Breast epithelium (tissue), 4 donors: ENCODE results near the gene HMHB1. TPM values are rescaled to one million over a fixed set of nuclear protein-coding genes. Genes with fewer than 3 reads are reported as not detected.

ENCODE experiments used
- DNase-seq, 2 donors: peaks; one replicate each; pipeline ENCODE4 v3.0.0-alpha.2; 2019; ENCODE audit warnings: low spot score in 2 of 2
- H3K27ac ChIP-seq, 2 donors: fragments of 200-600 bp; sonication (generic) in 1 of 2; one replicate each; pipeline ENCODE4 v1.5.1; 2016 to 2019; ENCODE audit warnings: mild to moderate bottlenecking in 1 of 2
- H3K27me3 ChIP-seq, 2 donors: fragments of 200-600 bp; sonication (generic) in 1 of 2; one replicate each; pipeline versions ENCODE4 v1.5.1 to v1.6.0; 2017 to 2019; ENCODE audit warnings: control low read depth in 1 of 2, mild to moderate bottlenecking in 1 of 2
- H3K36me3 ChIP-seq: fragments of 200-600 bp; one replicate; pipeline ENCODE4 v1.5.1; 2019
- H3K4me1 ChIP-seq, 2 donors: fragments of 200-600 bp; sonication (generic); one replicate each; pipeline ENCODE4 v1.5.1; 2016 to 2019; ENCODE audit warnings: control low read depth in 1 of 2
- H3K4me3 ChIP-seq, 3 donors: fragments of 200-600 bp; sonication (generic); 1 replicate in 2 of 3; 2 replicates in 1 of 3; pipeline ENCODE4 v1.5.1; 2016 to 2019; ENCODE audit warnings: mild to moderate bottlenecking in 3 of 3, moderate library complexity in 2 of 3
- H3K9me3 ChIP-seq, 2 donors: fragments of 200-600 bp; sonication (generic) in 1 of 2; one replicate each; pipeline ENCODE4 v1.5.1; 2016 to 2019; ENCODE audit warnings: control low read depth in 1 of 2
- POLR2A ChIP-seq: fragments of 450-650 bp; IDR thresholded peaks from one replicate; pipeline ENCODE4 v1.6.1; 2016; ENCODE audit warnings: antibody characterized with exemption, mild to moderate bottlenecking, moderate library complexity
- POLR2AphosphoS5 ChIP-seq, 3 donors: sonication (generic); formaldehyde crosslinking; IDR thresholded peaks; one replicate each; pipeline ENCODE4 v1.6.1; 2017; ENCODE audit warnings: antibody characterized with exemption in 3 of 3
- intact Hi-C: fragments of 100-400 bp; cut with DNase I; formaldehyde crosslinking; loops from one replicate; pipeline ENCODE4 v1.15.1; 2023; ENCODE audit warnings: low total_unique reads
- total RNA-seq, 3 donors: library from RNA; depleted of rRNA; stranded (reverse); fragments of >200 nt; gene quantifications; one replicate each; pipeline ENCODE4 v1.1.0, GENCODE V29; 2016
- TF ChIP-seq, protein P1 (sequence below), 3 donors: fragments of 450-650 bp; IDR thresholded peaks; one replicate each; pipeline ENCODE4 v1.5.1; 2016 to 2017; ENCODE audit warnings: antibody characterized with exemption in 3 of 3, mild to moderate bottlenecking in 3 of 3, moderate library complexity in 3 of 3

Gene HMHB1
- total RNA-seq, 3 donors from 2014 or later, result not detected

DNA sequence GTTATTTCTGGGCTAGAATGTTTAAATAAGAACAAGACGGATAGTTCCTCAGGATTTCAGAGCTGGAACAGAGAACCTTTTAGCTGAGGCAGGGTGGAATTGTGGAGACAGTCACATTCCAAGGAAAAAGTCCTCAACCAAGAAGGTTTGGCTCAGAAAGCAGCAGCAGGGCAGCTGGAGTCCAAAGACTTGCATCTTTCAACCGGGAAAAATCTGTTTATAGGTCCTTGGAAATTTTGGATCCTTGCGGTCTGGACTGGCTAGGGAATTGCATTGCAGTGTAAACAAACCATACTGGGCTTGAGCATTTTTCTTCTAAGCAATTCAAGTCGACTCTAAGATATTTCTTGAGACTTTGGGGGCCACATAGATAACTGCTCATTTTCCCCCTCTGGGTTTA is 40.8 kb upstream of the HMHB1 start:
- TF ChIP-seq, protein P1, sequence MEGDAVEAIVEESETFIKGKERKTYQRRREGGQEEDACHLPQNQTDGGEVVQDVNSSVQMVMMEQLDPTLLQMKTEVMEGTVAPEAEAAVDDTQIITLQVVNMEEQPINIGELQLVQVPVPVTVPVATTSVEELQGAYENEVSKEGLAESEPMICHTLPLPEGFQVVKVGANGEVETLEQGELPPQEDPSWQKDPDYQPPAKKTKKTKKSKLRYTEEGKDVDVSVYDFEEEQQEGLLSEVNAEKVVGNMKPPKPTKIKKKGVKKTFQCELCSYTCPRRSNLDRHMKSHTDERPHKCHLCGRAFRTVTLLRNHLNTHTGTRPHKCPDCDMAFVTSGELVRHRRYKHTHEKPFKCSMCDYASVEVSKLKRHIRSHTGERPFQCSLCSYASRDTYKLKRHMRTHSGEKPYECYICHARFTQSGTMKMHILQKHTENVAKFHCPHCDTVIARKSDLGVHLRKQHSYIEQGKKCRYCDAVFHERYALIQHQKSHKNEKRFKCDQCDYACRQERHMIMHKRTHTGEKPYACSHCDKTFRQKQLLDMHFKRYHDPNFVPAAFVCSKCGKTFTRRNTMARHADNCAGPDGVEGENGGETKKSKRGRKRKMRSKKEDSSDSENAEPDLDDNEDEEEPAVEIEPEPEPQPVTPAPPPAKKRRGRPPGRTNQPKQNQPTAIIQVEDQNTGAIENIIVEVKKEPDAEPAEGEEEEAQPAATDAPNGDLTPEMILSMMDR (IDR thresholded peaks at IDR 0.05), result no peak
- no peak for TF ChIP-seq POLR2A
- TF ChIP-seq POLR2AphosphoS5 (IDR thresholded peaks at IDR 0.05), result no peak
- DNase-seq, result no peak
- Histone ChIP-seq H3K27ac (no peak overlapping the region), H3K36me3 (no peaks in the 10 kb centered on the region), H3K4me3 (no peak overlapping the region), H3K4me1 (no peaks in the 10 kb centered on the region), H3K27me3 (no peaks in the 10 kb centered on the region), H3K9me3 (no peaks in the 10 kb centered on the region)
- intact Hi-C loops, result no loop called here

GRCh38 chr5:143771602-143772001 is 40.4 kb upstream of the HMHB1 start:
- H3K27me3 ChIP-seq, result no peaks in the 10 kb centered on the region
- DNase-seq, result no peak
- no peaks in the 10 kb centered on the region for H3K36me3 ChIP-seq
- H3K4me1 ChIP-seq, result no peaks in the 10 kb centered on the region
- H3K27ac ChIP-seq, result no peak overlapping the region
- intact Hi-C loops, result no loop called here
- H3K9me3 ChIP-seq, result no peaks in the 10 kb centered on the region
- H3K4me3 ChIP-seq, result no peak overlapping the region
- TF ChIP-seq, protein P1 (IDR thresholded peaks at IDR 0.05), result no peak
- TF ChIP-seq POLR2AphosphoS5 (IDR thresholded peaks at IDR 0.05) (no peak), POLR2A (no peak)

- no peak overlapping the region for H3K4me3 ChIP-seq
- H3K9me3 ChIP-seq, result no peaks in the 10 kb centered on the region
- no peak for TF ChIP-seq POLR2AphosphoS5 (IDR thresholded peaks at IDR 0.05)
- TF ChIP-seq, protein P1 (IDR thresholded peaks at IDR 0.05), result no peak
- no peak for TF ChIP-seq POLR2A
- H3K27ac ChIP-seq, result no peak overlapping the region
- no peaks in the 10 kb centered on the region for H3K4me1 ChIP-seq
- no peaks in the 10 kb centered on the region for H3K36me3 ChIP-seq
- H3K27me3 ChIP-seq, result no peaks in the 10 kb centered on the region
- DNase-seq, result no peak
- intact Hi-C loops, result no loop called here
Measured at GRCh38 chr5:143772621-143773020, 39.3 kb upstream of the HMHB1 start.

DNA sequence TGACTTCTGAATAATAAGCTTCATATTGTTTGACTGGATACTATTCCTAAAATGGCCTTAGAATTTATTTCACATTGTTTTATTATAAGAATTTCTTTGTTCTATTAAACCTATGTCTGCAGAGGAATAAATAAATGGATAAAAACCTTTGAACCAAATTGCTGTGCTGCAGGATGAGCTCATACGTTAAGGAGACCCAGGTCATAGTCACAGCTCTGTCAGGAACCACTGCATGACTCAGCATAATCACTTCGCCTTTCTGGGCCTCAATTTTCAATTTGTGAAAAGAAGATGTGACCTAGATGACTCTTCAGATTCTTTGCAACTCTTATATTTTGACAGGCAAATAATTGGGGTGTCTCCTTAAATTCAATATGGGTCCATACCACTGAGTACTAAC is 36.7 kb upstream of the HMHB1 start:
- Histone ChIP-seq H3K27me3 (no peaks in the 10 kb centered on the region), H3K4me3 (no peak overlapping the region), H3K4me1 (no peaks in the 10 kb centered on the region), H3K27ac (no peak overlapping the region), H3K36me3 (no peaks in the 10 kb centered on the region), H3K9me3 (no peaks in the 10 kb centered on the region)
- TF ChIP-seq, protein P1 (IDR thresholded peaks at IDR 0.05), result no peak
- TF ChIP-seq POLR2A (no peak), POLR2AphosphoS5 (IDR thresholded peaks at IDR 0.05) (no peak)
- intact Hi-C loops, result no loop called here
- no peak for DNase-seq

DNA sequence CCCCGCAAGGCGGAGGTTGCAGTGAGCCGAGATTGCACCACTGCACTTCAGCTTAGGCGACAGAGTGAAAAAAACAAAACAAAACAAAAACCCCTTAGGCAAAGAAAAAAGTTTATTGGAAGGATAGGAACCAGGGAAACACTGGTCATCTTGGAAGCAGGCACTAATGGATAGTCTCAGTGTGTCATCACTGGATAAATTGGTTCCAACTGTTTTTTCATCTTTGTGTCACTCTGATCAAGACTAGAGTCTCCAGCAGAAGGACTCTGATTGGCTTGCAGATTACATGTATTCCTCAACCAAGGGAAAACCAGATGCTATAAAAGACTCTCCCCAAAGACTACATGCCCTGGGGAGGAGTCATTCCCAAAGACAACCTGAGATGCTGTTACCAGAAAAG is 35.0 kb upstream of the HMHB1 start:
- TF ChIP-seq POLR2AphosphoS5 (IDR thresholded peaks at IDR 0.05) (no peak), POLR2A (no peak)
- TF ChIP-seq, protein P1 (IDR thresholded peaks at IDR 0.05), result no peak
- Histone ChIP-seq H3K27me3 (no peaks in the 10 kb centered on the region), H3K9me3 (no peaks in the 10 kb centered on the region), H3K4me3 (no peak overlapping the region), H3K27ac (no peak overlapping the region), H3K4me1 (no peaks in the 10 kb centered on the region), H3K36me3 (no peaks in the 10 kb centered on the region)
- DNase-seq, result no peak
- intact Hi-C loops, result no loop called here
